ENCODE results near the gene GALNT10.

The GALNT10 gene

GRCh38 chr5:154207204-154207603 lies 16.7 kb downstream of the GALNT10 start:
- ChIA-PET CTCF (interaction anchor here (0.5 kb wide), 1 partner anchor 45 kb away, joined by 4 read pairs; no protein-coding TSS in a partner anchor), POLR2A (ENCODE audit: low non-redundant PET) (interaction anchor here (0.7 kb wide), 1 partner anchor 8 kb away, joined by 3 read pairs; no protein-coding TSS in a partner anchor)
- TF ChIP-seq, protein P1, sequence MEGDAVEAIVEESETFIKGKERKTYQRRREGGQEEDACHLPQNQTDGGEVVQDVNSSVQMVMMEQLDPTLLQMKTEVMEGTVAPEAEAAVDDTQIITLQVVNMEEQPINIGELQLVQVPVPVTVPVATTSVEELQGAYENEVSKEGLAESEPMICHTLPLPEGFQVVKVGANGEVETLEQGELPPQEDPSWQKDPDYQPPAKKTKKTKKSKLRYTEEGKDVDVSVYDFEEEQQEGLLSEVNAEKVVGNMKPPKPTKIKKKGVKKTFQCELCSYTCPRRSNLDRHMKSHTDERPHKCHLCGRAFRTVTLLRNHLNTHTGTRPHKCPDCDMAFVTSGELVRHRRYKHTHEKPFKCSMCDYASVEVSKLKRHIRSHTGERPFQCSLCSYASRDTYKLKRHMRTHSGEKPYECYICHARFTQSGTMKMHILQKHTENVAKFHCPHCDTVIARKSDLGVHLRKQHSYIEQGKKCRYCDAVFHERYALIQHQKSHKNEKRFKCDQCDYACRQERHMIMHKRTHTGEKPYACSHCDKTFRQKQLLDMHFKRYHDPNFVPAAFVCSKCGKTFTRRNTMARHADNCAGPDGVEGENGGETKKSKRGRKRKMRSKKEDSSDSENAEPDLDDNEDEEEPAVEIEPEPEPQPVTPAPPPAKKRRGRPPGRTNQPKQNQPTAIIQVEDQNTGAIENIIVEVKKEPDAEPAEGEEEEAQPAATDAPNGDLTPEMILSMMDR (conservative IDR thresholded peaks at IDR 0.05; ENCODE audit: low read depth), result no peak
- no peak for DNase-seq (ENCODE audit: low spot score)
- peak overlapping the region; percentile 1; the same call in 1 of the 2 replicates for H3K27ac ChIP-seq

DNA sequence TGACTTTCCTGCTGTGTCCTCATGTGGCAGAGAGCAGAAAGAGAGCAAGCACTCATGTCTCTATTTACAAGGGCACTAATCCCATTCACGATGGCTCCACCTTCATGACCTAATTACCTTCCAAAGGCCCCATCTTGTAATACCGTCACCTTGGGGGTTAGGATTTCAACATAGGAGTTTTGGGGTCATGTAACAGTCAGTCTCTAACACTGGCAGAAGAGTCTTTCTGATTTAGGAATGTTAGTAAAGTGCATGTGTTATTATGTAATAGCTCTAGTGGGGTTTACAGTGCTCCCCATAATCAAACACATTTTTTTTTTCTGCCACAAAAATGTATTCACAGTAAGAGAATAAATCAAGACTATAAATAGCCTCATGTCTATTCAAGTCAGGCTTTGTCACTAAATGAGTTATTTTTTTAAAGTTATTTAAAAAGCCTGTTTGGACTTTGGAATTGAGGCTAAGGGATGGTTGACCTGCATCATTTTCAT lies 19.1 kb downstream of the GALNT10 start:
- no peak overlapping the region for H3K27ac ChIP-seq
- POLR2A ChIA-PET (ENCODE audit: low non-redundant PET), result no interaction called here
- TF ChIP-seq, protein P1 (conservative IDR thresholded peaks at IDR 0.05; ENCODE audit: low read depth), result no peak
- CTCF ChIA-PET, result no interaction called here
- DNase-seq (ENCODE audit: low spot score), result no peak

DNA sequence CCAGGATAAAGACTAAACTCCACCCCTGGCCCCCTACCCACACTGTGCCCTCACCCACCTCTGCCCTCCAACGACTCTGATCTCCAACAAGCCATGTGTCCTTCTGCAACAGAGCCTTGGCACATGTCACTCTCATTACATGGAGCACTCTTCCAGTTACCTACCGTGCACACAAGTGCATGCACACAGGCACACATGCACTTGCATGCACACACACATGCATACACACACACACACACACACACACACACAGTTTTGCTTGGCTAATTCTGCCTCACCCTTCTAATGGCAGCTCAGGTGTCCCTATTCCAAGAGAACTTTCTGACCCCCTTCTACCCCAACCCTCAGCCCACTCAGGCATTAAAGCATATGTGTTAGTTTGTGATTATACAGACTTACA lies 19.6 kb downstream of the GALNT10 start:
- TF ChIP-seq, protein P1 (conservative IDR thresholded peaks at IDR 0.05; ENCODE audit: low read depth), result no peak
- ChIA-PET POLR2A (ENCODE audit: low non-redundant PET) (no interaction called here), CTCF (no interaction called here)
- no peak overlapping the region for H3K27ac ChIP-seq
- DNase-seq (ENCODE audit: low spot score), result no peak

DNA sequence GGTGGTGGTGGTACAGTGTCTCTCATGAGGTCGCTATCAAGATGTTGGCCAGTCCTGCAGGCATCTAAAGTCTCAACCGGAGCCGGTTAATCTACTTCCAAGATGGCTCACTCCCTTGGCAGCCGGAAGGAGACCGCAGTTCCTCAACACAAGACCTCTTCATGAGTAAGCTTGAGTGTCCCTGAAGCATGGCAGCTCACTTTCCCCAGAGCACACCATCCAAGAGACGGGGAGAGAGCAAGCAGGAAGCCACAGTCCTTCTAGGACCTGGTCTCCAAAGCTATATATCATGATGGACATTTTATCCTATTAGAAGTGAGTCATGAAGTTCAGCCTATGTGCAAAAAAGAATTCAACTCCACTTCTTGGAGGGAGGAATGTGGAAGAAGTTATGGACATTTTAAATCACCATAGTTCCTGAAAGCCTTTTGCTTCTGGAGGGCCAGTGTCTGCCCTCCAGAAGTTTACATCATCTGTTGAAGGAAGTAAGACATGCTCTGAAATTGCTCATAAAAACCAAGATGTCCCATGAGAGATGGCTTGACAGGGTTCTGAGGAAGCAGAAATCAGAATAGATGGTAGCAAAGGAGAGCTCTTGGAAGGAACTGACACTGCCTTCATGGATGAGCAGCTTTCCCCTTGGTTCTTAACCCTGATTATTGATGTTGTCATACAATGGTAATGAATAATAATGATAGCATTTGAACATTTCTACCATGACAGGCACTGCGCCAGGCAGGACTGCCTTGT lies 21.3 kb downstream of the GALNT10 start:
- CTCF ChIA-PET, result interaction anchor here (0.7 kb wide), 1 partner anchor 97 kb away, joined by 3 read pairs; no protein-coding TSS in a partner anchor
- no peak overlapping the region for H3K27ac ChIP-seq
- POLR2A ChIA-PET (ENCODE audit: low non-redundant PET), result no interaction called here
- DNase-seq (ENCODE audit: low spot score), result no peak
- TF ChIP-seq, protein P1 (conservative IDR thresholded peaks at IDR 0.05; ENCODE audit: low read depth), result no peak

GRCh38 chr5:154213592-154213991 lies 23.1 kb downstream of the GALNT10 start:
- TF ChIP-seq, protein P1 (conservative IDR thresholded peaks at IDR 0.05; ENCODE audit: low read depth), result no peak
- H3K27ac ChIP-seq, result peak overlapping the region; percentile 61
- ChIA-PET POLR2A (ENCODE audit: low non-redundant PET) (no interaction called here), CTCF (no interaction called here)
- no peak for DNase-seq (ENCODE audit: low spot score)

DNA sequence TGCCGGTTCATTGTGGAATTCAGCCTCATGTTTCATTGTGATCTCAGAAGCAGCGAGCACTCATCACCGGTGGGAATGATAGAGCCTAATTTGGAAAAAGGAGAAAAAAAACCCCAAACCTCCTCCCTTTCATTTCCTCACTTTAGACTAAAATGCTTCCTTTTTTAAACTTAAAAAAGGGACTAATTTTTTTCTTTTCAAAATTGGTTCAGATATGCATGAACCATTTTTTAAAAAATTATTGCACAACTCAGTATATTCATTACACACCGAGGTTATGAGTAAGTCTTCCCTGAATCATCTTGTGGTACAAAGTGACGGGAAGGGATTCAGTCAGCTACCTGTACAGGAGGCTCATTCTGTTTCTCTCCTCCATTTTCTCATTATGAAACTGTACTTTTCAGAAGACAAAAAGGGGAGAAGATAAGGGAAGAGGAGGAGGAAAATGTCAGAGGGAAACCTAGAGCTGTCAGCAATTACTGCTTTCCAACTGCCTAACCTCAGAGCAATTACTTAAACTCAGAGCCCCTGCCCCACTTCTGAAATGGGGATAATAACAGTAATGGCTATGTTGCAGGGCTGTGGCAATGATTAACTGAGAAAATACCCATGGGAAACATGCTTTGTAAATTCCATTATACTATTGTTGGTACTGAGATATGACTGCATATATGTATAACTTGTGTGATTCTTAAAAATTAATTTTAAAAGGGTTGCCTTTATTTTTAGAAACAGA lies 24.0 kb downstream of the GALNT10 start:
- ChIA-PET POLR2A (ENCODE audit: low non-redundant PET) (no interaction called here), CTCF (no interaction called here)
- DNase-seq (ENCODE audit: low spot score), result peak; percentile 92
- peak overlapping the region; percentile 77 for H3K27ac ChIP-seq
- TF ChIP-seq, protein P1 (conservative IDR thresholded peaks at IDR 0.05; ENCODE audit: low read depth), result no peak

All from RWPE1 (cell line).